Airway epithelial cell (primary cell): ENCODE results near the gene TNFSF10. TPM values are rescaled to one million over a fixed set of nuclear protein-coding genes. Genes with fewer than 3 reads are reported as not detected.

Experiments used
- total RNA-seq: library from RNA; depleted of rRNA; stranded (reverse); fragments of >200 nt; gene quantifications from 2 replicates; pipeline ENCODE4 v1.2.3, GENCODE V29; 2015

Gene TNFSF10
- total RNA-seq = 30.9 and 37.7 TPM in 2 replicates

GRCh38 chr3:172522871-172523818, at the start of gene TNFSF10:
Gene TNFSF10, minus strand, starts transcription at chr3:172523430. Its CDS starts 46 bp downstream, at chr3:172523384.

Other genes with a start within 250 kb of the TNFSF10 start
- not detected in 2 replicates for gene GHSR, start 75.0 kb downstream of the TNFSF10 start, total RNA-seq
- 8.7 and 12.7 TPM in 2 replicates for gene NCEH1, start 187.6 kb upstream of the TNFSF10 start, total RNA-seq
- gene ECT2, start 227.3 kb upstream of the TNFSF10 start, total RNA-seq = 34.0 and 34.8 TPM in 2 replicates